Aorta (tissue), 5 donors: Measurements from ENCODE around the gene LPP. TPM values are rescaled to one million over a fixed set of nuclear protein-coding genes. Genes with fewer than 3 reads are reported as not detected.

Experiments used
- ATAC-seq: fragments of 200-7000 bp; cut with Tn5 transposase; one replicate; pipeline ENCODE4 v1.9.1; 2022; ENCODE audit warnings: moderate library complexity; ENCODE audit not compliant: low FRiP score
- DNase-seq, 2 donors: peaks; one replicate each; pipeline ENCODE4 v3.0.0-alpha.2; 2020
- H3K27ac ChIP-seq, 2 donors: one replicate each; pipeline ENCODE4 v1.5.1; 2013; ENCODE audit warnings: low read length in 2 of 2, mild to moderate bottlenecking in 2 of 2, moderate library complexity in 2 of 2, control low read depth in 1 of 2, inconsistent platforms in 1 of 2, low read depth in 1 of 2
- H3K27me3 ChIP-seq, 2 donors: one replicate each; pipeline ENCODE4 v1.6.1; 2013; ENCODE audit warnings: control low read depth in 1 of 2, low read length in 1 of 2, mild to moderate bottlenecking in 1 of 2, moderate library complexity in 1 of 2; ENCODE audit not compliant: insufficient read depth in 2 of 2, control insufficient read depth in 1 of 2
- H3K36me3 ChIP-seq, 2 donors: one replicate each; pipeline ENCODE4 v1.6.1; 2013; ENCODE audit warnings: control low read depth in 1 of 2, low read length in 1 of 2, mild to moderate bottlenecking in 1 of 2; ENCODE audit not compliant: insufficient read depth in 2 of 2, control insufficient read depth in 1 of 2
- H3K4me1 ChIP-seq, 2 donors: one replicate each; pipeline ENCODE4 v1.6.1; 2013; ENCODE audit warnings: low read length in 2 of 2, control low read depth in 1 of 2, mild to moderate bottlenecking in 1 of 2, moderate library complexity in 1 of 2; ENCODE audit not compliant: insufficient read depth in 2 of 2, control insufficient read depth in 1 of 2
- H3K4me3 ChIP-seq, 2 donors: one replicate each; pipeline ENCODE4 v1.5.1; 2013; ENCODE audit warnings: low read length in 2 of 2, control low read depth in 1 of 2, mild to moderate bottlenecking in 1 of 2
- H3K9me3 ChIP-seq: one replicate; pipeline ENCODE4 v1.6.1; 2013; ENCODE audit warnings: mild to moderate bottlenecking, low read length; ENCODE audit not compliant: control insufficient read depth
- WGBS, 2 donors: extraction: QIAGEN DNeasy Blood & Tissue Kit; methylation state at CpG; one replicate each; pipeline ENCODE4 v1.1.7; 2013; 5-methylcytosine and 5-hydroxymethylcytosine counted together
- intact Hi-C, 2 donors: fragments of 100-400 bp; cut with DNase I; formaldehyde crosslinking; loops; one replicate each; pipeline versions ENCODE4 v1.14.2 to v1.15.0; 2022
- polyA plus RNA-seq, 2 donors: library from polyadenylated mRNA; stranded (reverse); fragments of 200-250 nt; gene quantifications; one replicate each; pipeline ENCODE4 v1.2.3, GENCODE V29; 2013
- total RNA-seq, 2 donors: library from RNA; stranded (reverse); fragmentation: NEBNext Ultra II Directional; extraction: Animal tissue kit (Norgen Biotek cat#: 25700); gene quantifications; one replicate each; pipeline ENCODE4 v1.2.1, GENCODE V29; 2021
- donor health status: healthy with polysubstance abuse.
- donor health status: Bipolar disorder and iron deficiency.
- donor health status: DM: no; HTN: no; CAD: no.
- donor health status: DM: no; HTN: no; CAD: no.
- donor health status: DM: yes; HTN: yes; CAD: no.

Gene LPP
- total and polyA plus RNA-seq, 4 donors: 37.7 to 2,536 (median 527) TPM

- Histone ChIP-seq H3K9me3 (no peaks in the 10 kb centered on the region), H3K36me3 (peaks cover 0 to 1% of the 10 kb centered on the region in 2 donors), H3K4me1 (peaks cover 7 to 14% of the 10 kb centered on the region in 2 donors), H3K4me3 (no peak overlapping the region), H3K27me3 (no peaks in the 10 kb centered on the region), H3K27ac (peak overlapping the region; percentile 10 to 19)
- ATAC-seq (no peak), DNase-seq (no peak)
- intact Hi-C loops: no loop called here
- WGBS, 2 donors: 39 to 42% methylated on average over 3 of the region's 3 CpGs
These were observed 88.6 kb downstream of the LPP start for GRCh38 chr3:188242436-188243123.

GRCh38 chr3:188243124-188243795, 89.3 kb downstream of the LPP start:
- 42 to 51% methylated on average over 9 of the region's 9 CpGs for WGBS, 2 donors
- H3K9me3 ChIP-seq: no peaks in the 10 kb centered on the region
- H3K4me3 ChIP-seq: no peak overlapping the region
- peaks cover 0 to 1% of the 10 kb centered on the region in 2 donors for H3K36me3 ChIP-seq
- H3K27ac ChIP-seq: no peak overlapping the region
- DNase-seq: no peak
- peaks cover 7 to 11% of the 10 kb centered on the region in 2 donors for H3K4me1 ChIP-seq
- intact Hi-C loops: no loop called here
- ATAC-seq: no peak
- H3K27me3 ChIP-seq: no peaks in the 10 kb centered on the region

- Histone ChIP-seq H3K27ac (no peak overlapping the region), H3K27me3 (no peaks in the 10 kb centered on the region), H3K36me3 (peaks cover 0 to 1% of the 10 kb centered on the region in 2 donors), H3K4me1 (peaks cover 7 to 8% of the 10 kb centered on the region in 2 donors), H3K4me3 (no peak overlapping the region), H3K9me3 (no peaks in the 10 kb centered on the region)
- DNase-seq (no peak), ATAC-seq (no peak)
- intact Hi-C loops: no loop called here
- WGBS, 2 donors: 59 to 68% methylated on average over 2 of the region's 2 CpGs
These were observed 90.5 kb downstream of the LPP start for GRCh38 chr3:188244395-188244861.

- DNase-seq (no peak), ATAC-seq (no peak)
- WGBS, 2 donors: 57 to 60% methylated on average over 2 of the region's 2 CpGs
- H3K9me3 ChIP-seq: no peaks in the 10 kb centered on the region
- H3K4me1 ChIP-seq: peaks cover 5 to 6% of the 10 kb centered on the region in 2 donors
- H3K36me3 ChIP-seq: no peaks in the 10 kb centered on the region
- no peaks in the 10 kb centered on the region for H3K27me3 ChIP-seq
- intact Hi-C loops: no loop called here
- peak overlapping the region in 1 of 2 donors; percentile 40 for H3K27ac ChIP-seq
- H3K4me3 ChIP-seq: no peak overlapping the region
These were observed 92.9 kb downstream of the LPP start for GRCh38 chr3:188246905-188247304.

- H3K4me3 ChIP-seq: no peak overlapping the region
- intact Hi-C loops: no loop called here
- DNase-seq: no peak
- WGBS, 2 donors: 46 to 50% methylated on average over 8 of the region's 8 CpGs
- peaks cover 0 to 5% of the 10 kb centered on the region in 2 donors for H3K4me1 ChIP-seq
- H3K27ac ChIP-seq: no peak overlapping the region
- no peaks in the 10 kb centered on the region for H3K9me3 ChIP-seq
- no peaks in the 10 kb centered on the region for H3K27me3 ChIP-seq
- ATAC-seq: no peak
- H3K36me3 ChIP-seq: no peaks in the 10 kb centered on the region
These were observed 94.1 kb downstream of the LPP start for GRCh38 chr3:188248036-188248561.

GRCh38 chr3:188253123-188253793, 99.3 kb downstream of the LPP start:
- ATAC-seq: no peak
- Histone ChIP-seq H3K9me3 (no peaks in the 10 kb centered on the region), H3K36me3 (peaks cover 0 to 3% of the 10 kb centered on the region in 2 donors), H3K4me3 (no peak overlapping the region), H3K27ac (no peak overlapping the region), H3K4me1 (peaks cover 6 to 9% of the 10 kb centered on the region in 2 donors), H3K27me3 (no peaks in the 10 kb centered on the region)
- WGBS, 2 donors: 93% methylated on average over 5 of the region's 5 CpGs
- intact Hi-C loops: no loop called here
- DNase-seq: no peak

GRCh38 chr3:188253800-188254452, 100.0 kb downstream of the LPP start:
- Histone ChIP-seq H3K9me3 (no peaks in the 10 kb centered on the region), H3K36me3 (peaks cover 0 to 3% of the 10 kb centered on the region in 2 donors), H3K4me1 (peaks cover 6 to 11% of the 10 kb centered on the region in 2 donors), H3K27me3 (no peaks in the 10 kb centered on the region), H3K27ac (peak overlapping the region; percentile 76 to 79), H3K4me3 (no peak overlapping the region)
- DNase-seq: no peak
- no peak for ATAC-seq
- WGBS, 2 donors: 91 to 96% methylated on average over 2 of the region's 2 CpGs
- intact Hi-C loops: no loop called here

GRCh38 chr3:188254520-188255070, 100.6 kb downstream of the LPP start:
- H3K36me3 ChIP-seq: peaks cover 0 to 5% of the 10 kb centered on the region in 2 donors
- DNase-seq (no peak), ATAC-seq (peak; percentile 41)
- no peak overlapping the region for H3K4me3 ChIP-seq
- H3K27me3 ChIP-seq: no peaks in the 10 kb centered on the region
- H3K9me3 ChIP-seq: no peaks in the 10 kb centered on the region
- WGBS, 2 donors: 37 to 43% methylated on average over 5 of the region's 5 CpGs
- H3K4me1 ChIP-seq: peaks cover 7 to 13% of the 10 kb centered on the region in 2 donors
- H3K27ac ChIP-seq: peak overlapping the region; percentile 38 to 79
- intact Hi-C loops: no loop called here
